Stimulated activated naive CD8-positive, alpha-beta T cell treated with anti-CD3 and anti-CD28 coated beads, Interleukin-15, amount 100 ng/mL, for 72 hours (primary cell): Measurements from ENCODE around the gene ARMH3.

ENCODE experiments used
- ATAC-seq: fragments of 150-1000 bp; cut with Tn5 transposase; 2 replicates; pipeline ENCODE4 v1.10.0; 2021; ENCODE audit warnings: mild to moderate bottlenecking, moderate library complexity
- DNase-seq, 2 donors: peaks; one replicate each; pipeline ENCODE4 v3.0.0; 2021 to 2022
- H3K27ac Mint-ChIP-seq, 2 donors: one replicate each; pipeline ENCODE4 v1.8.0; 2022; ENCODE audit warnings: mild to moderate bottlenecking in 2 of 2, mixed read lengths in 2 of 2, moderate library complexity in 2 of 2
- H3K27me3 Mint-ChIP-seq: one replicate; pipeline ENCODE4 v1.8.0; 2022; ENCODE audit warnings: mixed read lengths
- H3K4me1 Mint-ChIP-seq: one replicate; pipeline ENCODE4 v1.8.0; 2022; ENCODE audit warnings: mild to moderate bottlenecking, mixed read lengths
- H3K4me3 Mint-ChIP-seq, 2 donors: one replicate each; pipeline ENCODE4 v1.8.0; 2022; ENCODE audit warnings: mild to moderate bottlenecking in 2 of 2, mixed read lengths in 2 of 2, moderate library complexity in 1 of 2
- H3K9me3 Mint-ChIP-seq, 2 donors: one replicate each; pipeline ENCODE4 v1.8.0; 2022; ENCODE audit warnings: mixed read lengths in 2 of 2

Gene ARMH3

DNA sequence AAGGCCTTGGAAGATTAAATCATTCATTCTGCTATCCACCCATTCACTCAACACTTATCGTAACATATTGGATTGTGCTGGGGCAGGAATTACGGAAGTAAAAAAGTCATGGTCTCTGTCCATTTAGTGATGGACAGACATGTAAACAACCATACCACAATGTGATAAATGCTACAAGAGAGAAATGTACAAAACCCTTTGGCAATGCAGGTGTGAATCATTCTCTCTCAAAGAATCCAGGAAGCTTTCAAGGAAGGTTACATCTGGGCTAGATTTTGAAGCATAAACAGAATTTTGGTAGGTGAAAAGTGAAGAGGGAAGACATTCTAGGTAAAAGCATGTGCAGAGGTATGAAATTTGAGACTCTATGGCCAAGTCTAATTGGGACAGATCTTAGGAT, 150.7 kb downstream of the ARMH3 start:
- H3K27ac Mint-ChIP-seq, result no peak overlapping the region
- no peak for ATAC-seq
- no peak overlapping the region for H3K4me3 Mint-ChIP-seq
- peaks cover 37% of the 10 kb centered on the region for H3K4me1 Mint-ChIP-seq
- no peaks in the 10 kb centered on the region for H3K27me3 Mint-ChIP-seq
- DNase-seq, result no peak
- no peaks in the 10 kb centered on the region for H3K9me3 Mint-ChIP-seq

DNA sequence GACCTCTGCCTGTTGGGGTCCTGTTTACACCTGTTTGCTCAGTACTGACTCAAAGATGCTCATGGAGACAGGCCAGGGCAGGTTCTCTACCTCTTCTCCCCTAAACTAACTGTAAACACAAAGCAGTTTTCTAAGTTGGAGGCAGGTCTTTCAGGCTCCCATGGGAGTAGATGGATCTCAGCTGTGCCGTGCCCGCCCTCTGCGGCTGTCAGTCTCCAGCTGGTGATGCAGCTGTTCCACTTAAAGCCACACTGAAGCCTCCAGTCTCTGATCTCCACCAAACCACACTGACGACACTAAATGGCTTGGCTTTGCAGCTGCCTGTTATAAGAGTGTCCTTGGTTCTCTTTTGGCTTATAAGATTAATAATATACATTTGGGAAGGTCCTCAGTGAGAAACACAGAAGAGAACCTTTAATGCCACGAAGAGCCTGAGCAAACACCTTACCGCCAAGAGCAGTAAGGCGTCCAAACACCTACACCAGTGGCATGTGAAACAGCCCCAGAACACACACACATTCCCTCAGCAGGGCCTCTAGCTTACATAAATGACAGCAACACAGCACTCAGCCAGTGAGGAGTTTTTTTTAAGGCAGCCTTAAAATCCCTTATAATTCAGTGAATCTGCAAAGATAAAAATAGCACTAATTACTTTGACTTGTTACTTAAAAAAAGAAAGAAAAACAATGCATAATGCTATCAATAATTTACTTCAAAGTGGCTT, 152.0 kb downstream of the ARMH3 start:
- H3K9me3 Mint-ChIP-seq, result no peaks in the 10 kb centered on the region
- DNase-seq (peak; percentile 12 to 19), ATAC-seq (peak; percentile 89)
- no peaks in the 10 kb centered on the region for H3K27me3 Mint-ChIP-seq
- H3K4me3 Mint-ChIP-seq, result no peak overlapping the region
- peaks cover 37% of the 10 kb centered on the region for H3K4me1 Mint-ChIP-seq
- H3K27ac Mint-ChIP-seq, result peak overlapping the region in 1 of 2 donors; percentile 21

DNA sequence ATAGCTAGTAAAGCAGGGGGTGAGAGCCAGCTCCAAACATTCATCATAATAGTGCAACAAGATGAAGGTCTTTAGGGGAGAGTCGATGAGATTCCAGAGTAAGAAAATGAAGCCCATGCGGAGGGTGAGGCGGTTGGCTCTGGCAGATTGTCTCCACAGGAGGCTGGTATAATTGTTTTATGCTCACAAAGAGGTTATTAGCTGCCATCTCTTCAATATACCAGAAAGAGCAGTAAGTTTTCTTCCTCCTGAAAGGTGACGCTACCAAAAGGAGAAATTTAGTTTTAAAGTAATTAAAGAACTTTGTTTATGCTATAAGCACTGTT, 153.2 kb downstream of the ARMH3 start:
- Mint-ChIP-seq H3K27ac (no peak overlapping the region), H3K9me3 (no peaks in the 10 kb centered on the region), H3K4me3 (no peak overlapping the region), H3K4me1 (peaks cover 37% of the 10 kb centered on the region), H3K27me3 (no peaks in the 10 kb centered on the region)
- DNase-seq, result no peak
- no peak for ATAC-seq

DNA sequence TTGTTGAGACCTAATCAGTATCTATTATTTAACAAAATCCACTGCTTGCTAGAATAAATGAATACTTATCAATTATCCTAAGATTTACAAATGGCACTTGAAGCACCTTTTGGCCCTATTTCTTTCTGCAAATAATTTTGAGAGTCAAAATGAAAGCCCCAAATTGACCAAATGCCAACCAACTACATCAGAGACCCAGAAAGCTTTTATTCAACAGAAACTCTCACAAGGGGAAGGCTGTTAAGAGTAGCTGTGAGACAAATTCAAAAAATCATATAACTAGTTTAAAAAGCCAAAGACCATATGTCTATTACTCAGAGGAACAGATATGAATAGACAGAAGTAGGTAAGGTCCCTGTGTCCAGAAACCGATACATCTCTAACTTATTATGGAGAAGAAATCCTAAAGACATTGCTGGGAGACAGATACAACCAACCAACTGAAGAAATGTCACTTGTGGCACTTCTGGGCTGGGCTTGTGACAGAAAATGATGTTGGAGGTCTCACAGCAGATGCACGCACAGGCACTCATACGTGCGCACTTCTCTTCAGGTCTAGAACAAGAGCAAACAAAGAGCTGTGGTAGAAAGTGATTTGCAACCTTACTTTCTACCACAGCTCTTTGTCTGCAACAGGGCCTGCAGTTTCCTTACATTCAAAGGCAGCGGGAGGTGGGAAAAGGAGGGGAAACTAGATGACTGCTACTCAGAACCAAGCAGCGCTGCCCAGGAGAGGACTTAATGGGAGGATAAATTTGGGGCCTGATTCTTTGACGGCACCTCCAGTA, 153.7 kb downstream of the ARMH3 start:
- Mint-ChIP-seq H3K4me3 (no peak overlapping the region), H3K4me1 (peaks cover 42% of the 10 kb centered on the region), H3K9me3 (no peaks in the 10 kb centered on the region), H3K27me3 (no peaks in the 10 kb centered on the region), H3K27ac (peak overlapping the region in 1 of 2 donors; percentile 60)
- no peak for DNase-seq
- ATAC-seq, result no peak

DNA sequence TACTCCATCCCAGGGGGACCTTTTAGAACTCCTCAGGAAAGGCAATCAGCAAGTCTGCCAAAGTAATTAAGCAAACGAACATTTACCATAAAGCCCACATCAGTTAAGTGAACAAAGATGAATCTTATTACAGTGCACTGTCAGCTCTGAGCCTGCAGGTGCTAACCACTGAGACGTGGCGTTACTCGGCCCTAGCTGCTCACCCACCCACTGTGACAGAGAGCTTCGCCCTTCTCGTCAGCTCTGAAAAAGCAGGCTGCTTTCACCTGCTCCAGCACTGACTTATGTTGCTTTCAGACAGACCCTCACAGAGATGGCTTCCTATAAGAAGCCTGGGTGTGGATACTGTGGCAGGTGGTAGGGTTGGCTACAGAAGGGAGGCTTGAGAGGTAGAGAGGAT, 154.6 kb downstream of the ARMH3 start:
- H3K4me1 Mint-ChIP-seq, result peaks cover 50% of the 10 kb centered on the region
- no peak overlapping the region for H3K4me3 Mint-ChIP-seq
- no peak overlapping the region for H3K27ac Mint-ChIP-seq
- DNase-seq (no peak), ATAC-seq (no peak)
- no peaks in the 10 kb centered on the region for H3K27me3 Mint-ChIP-seq
- H3K9me3 Mint-ChIP-seq, result no peaks in the 10 kb centered on the region

DNA sequence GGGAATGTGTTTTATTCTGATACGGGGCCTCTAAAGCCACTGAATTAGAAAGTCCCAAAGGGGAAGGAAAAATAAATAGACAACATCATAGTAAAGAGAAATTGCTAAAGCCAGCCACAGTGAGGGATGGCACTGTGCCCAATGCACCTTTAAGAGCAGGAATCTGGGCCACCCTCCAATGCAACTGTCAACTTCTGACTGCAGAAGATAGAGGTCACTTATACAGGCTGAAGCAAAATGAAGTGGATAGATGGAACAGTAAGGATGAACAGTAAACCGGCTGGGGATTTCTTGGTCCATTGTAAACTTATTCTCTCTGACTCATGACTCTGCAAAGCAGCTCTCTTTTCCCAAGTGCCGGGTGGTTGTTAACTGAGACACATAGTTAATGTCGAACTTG, 158.3 kb downstream of the ARMH3 start:
- H3K9me3 Mint-ChIP-seq, result no peaks in the 10 kb centered on the region
- no peaks in the 10 kb centered on the region for H3K27me3 Mint-ChIP-seq
- ATAC-seq (no peak), DNase-seq (no peak)
- no peak overlapping the region for H3K27ac Mint-ChIP-seq
- no peak overlapping the region for H3K4me3 Mint-ChIP-seq
- peaks cover 34% of the 10 kb centered on the region for H3K4me1 Mint-ChIP-seq

DNA sequence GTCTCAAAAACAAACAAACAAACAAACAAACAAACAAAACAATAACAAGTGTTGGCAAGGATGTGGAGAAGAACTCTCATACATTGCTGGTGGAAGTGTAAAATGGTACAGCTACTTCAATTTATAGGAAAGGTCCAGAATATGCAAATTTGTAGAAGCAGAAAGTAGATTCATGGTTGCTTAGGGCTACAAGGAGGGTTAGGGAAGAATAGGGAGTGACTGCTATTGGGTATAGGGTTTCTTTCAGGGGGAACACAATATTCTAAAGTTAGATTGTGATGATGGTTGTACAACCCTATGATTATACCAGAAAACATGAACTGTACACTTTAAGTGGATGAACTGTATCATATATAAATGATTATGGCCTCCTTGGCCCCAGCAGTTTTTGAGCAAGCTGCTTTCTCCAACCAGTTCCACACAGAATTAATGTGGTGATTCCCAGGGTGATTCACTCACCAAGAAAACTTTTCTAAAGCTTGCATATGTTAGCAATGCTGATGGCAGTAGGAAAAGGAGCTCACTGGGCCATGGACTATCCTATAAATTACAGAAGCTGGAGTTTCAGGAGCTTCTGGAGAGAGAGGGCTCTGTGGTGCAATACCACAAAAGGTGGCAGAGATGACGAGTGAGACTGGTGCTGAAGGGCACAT, 159.6 kb downstream of the ARMH3 start:
- no peak for DNase-seq
- Mint-ChIP-seq H3K4me3 (no peak overlapping the region), H3K9me3 (no peaks in the 10 kb centered on the region), H3K27me3 (no peaks in the 10 kb centered on the region), H3K4me1 (peaks cover 21% of the 10 kb centered on the region), H3K27ac (peak overlapping the region in 1 of 2 donors; percentile 15)
- ATAC-seq, result no peak

DNA sequence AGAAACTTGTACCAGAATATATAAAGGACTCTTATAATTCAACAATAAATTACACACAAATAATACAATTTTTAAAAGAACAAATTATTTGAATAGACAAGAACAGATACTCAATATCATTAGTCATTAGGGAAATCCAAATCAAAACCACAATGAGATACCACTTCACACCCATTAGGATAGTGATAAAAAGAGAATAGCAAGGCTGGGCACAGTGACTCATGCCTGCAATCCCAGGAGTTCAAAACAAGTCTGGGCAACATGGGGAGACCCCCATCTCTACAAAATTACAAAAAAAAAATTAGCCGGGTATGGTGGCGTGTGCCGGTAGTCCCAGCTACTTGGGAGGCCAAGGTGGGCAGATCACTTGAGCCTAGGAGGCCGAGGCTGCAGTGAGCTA, 160.2 kb downstream of the ARMH3 start:
- peak; percentile 69 for ATAC-seq
- DNase-seq, result no peak
- Mint-ChIP-seq H3K27ac (no peak overlapping the region), H3K9me3 (no peaks in the 10 kb centered on the region), H3K4me1 (peaks cover 19% of the 10 kb centered on the region), H3K4me3 (no peak overlapping the region), H3K27me3 (no peaks in the 10 kb centered on the region)

DNA sequence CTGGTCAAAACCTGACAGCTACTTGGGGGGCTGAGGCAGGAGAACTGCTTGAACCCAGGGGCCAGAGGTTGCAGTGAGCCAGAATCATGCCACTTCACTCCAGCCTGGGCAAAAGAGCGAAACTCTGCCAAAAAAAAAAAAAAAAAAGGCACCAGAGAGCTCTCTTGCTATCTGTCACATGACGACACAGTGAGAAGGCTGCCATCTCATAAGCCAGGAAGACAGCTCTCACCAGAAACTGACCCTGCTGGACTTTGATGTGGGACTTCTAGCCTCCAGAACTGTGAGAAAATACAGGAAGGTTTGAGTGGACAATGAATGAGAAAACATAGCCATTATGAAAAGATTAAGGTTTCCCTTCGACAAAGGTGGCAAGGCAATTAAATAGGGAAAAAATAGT, 161.2 kb downstream of the ARMH3 start:
- H3K4me3 Mint-ChIP-seq, result no peak overlapping the region
- H3K27ac Mint-ChIP-seq, result peak overlapping the region in 1 of 2 donors; percentile 75
- no peaks in the 10 kb centered on the region for H3K27me3 Mint-ChIP-seq
- peaks cover 19% of the 10 kb centered on the region for H3K4me1 Mint-ChIP-seq
- H3K9me3 Mint-ChIP-seq, result no peaks in the 10 kb centered on the region
- DNase-seq (no peak), ATAC-seq (no peak)

DNA sequence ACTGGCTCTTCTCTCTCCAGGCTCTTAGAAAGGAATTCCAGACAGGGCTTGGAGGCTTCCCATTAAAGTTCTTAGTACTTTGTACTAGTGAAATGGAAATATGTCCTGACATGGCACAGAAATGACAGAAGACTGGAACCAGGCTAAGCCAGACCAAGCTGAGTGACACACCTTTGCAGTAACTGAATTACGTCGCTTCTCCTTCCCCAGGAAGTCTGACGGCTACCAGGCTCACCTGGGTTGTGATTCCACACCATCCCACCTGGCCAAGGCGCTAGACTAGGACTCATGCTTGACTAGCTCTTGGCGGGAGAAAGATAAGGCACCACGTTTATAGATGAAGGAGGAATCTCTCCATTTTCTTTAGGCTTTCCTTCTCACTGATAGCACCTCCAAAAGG, 161.7 kb downstream of the ARMH3 start:
- ATAC-seq, result no peak
- Mint-ChIP-seq H3K27ac (peak overlapping the region in 1 of 2 donors; percentile 75), H3K4me3 (no peak overlapping the region), H3K27me3 (no peaks in the 10 kb centered on the region), H3K4me1 (peaks cover 19% of the 10 kb centered on the region), H3K9me3 (no peaks in the 10 kb centered on the region)
- DNase-seq, result no peak

DNA sequence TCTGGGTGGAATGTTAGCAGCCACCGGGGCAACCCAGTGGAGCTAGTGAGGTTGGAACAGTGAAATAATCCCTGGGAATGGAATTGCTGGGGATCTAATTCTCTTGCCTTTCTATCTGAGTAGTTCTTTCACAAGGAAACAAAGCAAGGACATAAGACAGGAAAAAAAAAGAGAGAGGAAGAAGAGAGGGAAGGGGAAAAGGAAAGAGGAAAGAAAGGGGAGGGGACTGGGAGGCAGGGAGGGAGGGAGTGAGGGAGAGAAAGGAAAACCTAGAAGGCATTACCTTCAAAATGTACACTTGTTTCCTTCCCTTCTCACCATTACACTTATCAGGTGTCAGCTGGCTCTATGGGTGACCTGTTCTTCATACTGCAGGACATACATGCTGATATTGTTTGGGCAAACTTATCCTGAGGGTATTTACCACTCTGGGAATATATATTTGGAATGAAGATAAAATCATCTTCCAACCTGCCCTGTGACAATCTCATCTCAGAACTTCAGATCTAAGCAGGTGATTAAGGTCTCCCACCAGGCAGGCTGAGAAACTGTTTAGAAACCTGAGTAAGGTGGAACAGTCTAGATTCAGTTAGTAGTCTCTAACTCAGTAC, 162.4 kb downstream of the ARMH3 start:
- H3K4me1 Mint-ChIP-seq, result peaks cover 20% of the 10 kb centered on the region
- no peaks in the 10 kb centered on the region for H3K27me3 Mint-ChIP-seq
- DNase-seq (no peak), ATAC-seq (no peak)
- H3K4me3 Mint-ChIP-seq, result no peak overlapping the region
- H3K27ac Mint-ChIP-seq, result no peak overlapping the region
- no peaks in the 10 kb centered on the region for H3K9me3 Mint-ChIP-seq

DNA sequence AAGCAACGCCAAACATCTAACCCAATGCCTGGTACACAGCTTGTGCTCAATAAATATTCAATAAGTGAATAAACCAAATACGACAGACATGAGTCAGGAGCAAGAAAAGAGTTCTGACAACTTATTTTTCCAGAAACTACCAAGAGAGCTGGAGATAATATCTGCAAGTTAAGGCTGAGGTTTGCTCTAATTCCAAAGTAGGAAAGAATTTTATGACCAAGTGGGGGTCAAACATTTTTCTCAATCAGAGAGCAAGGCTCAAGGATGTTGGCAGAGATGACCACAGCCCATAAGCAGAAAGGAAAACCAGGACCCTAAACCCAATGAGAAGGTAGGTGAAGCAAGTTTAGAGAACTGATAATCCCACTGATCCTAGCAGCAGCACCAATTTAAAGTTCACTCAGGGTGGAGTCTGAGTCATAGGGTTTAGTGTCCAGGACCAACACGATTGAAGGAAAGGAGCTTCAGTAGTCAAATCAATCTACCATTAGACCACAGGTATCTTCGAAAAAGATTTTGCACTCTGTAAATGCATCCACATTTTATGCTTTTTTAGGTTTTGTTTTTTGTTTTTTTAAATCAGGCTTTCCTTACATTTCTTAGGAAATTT, 163.1 kb downstream of the ARMH3 start:
- Mint-ChIP-seq H3K4me1 (peaks cover 24% of the 10 kb centered on the region), H3K4me3 (no peak overlapping the region), H3K27ac (no peak overlapping the region), H3K9me3 (no peaks in the 10 kb centered on the region), H3K27me3 (no peaks in the 10 kb centered on the region)
- DNase-seq (no peak), ATAC-seq (no peak)

DNA sequence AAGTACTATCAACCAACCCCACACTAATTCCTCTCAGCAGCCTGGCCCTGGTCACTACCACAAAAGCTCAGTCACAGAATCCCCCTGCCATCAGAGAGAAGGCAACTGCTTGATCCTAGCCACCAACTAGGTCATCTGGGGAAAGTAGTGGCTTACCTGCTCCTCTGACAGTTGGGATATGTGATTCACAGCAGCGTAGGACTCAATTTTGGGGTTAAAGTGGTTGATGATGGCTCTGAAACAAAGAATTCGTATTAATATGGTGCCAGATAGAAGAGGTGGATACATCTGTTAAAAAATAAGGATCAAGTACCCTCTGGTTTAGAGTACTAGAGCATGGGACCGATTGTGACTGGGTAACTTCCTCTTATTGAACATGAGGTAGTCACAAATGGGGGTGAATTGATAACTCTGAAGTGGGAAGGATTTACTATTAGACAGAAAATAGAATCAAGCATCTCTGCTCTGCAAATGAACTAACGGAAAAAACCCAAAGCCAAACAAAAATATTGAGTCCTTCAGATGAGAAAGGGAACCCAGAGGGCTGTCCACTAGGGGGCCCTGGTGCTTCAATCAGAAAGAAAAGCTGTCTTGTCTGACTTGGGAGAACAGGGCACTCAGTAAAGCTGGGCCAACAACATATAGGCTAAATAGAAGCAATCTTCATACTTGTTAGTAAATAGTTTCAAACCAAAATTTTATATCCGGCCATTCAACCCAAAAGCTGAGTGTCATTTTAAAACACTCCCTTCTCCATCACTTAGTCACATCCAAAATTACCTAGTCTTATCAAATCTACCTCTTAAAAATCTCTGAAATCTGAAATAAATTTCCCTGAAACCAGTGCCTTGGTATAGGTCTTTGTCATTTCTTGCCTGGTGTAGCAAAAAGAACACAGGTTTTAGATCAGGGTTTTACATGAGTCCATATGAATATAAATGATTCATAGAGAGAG, 166.4 kb downstream of the ARMH3 start:
- Mint-ChIP-seq H3K9me3 (no peaks in the 10 kb centered on the region), H3K27ac (no peak overlapping the region), H3K4me1 (peaks cover 5% of the 10 kb centered on the region), H3K4me3 (no peak overlapping the region), H3K27me3 (no peaks in the 10 kb centered on the region)
- DNase-seq (peak; percentile 50 to 66), ATAC-seq (peak; percentile 77)

DNA sequence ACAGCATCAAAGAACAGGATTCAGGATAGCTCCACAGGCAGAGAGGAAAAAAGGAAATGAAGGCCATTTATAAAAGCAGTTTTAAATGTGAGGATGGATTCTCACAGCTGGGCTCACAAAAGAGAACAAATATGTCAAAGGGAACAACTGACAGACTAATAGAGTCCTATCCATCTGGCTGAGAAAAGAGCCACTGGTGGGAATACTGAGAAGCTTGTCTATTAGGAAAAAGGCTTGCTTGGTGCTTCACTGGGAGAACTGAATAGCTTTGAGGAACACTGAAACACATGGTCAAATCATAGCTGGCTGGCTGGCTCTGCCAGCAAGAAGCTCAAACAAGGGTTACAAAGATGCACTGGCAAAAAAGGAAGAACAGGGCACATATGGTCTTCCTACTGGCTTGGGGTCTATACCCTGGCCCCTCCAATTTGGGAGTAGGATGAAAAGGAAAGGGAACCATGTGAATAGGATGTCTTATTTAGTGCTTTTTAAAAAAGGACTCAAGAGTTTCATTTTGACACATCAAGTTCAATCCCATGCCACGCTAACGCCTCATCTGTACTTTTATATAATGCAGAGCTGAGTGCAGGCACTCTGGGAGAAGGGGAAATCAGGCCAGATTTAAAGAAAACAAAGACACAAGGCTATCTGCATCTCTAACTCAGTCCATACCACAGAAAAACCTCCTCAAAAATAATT, 167.6 kb downstream of the ARMH3 start:
- H3K27me3 Mint-ChIP-seq, result no peaks in the 10 kb centered on the region

More for the DNA sequence above, 167.6 kb downstream of the ARMH3 start:
- peaks cover 5% of the 10 kb centered on the region for H3K4me1 Mint-ChIP-seq
- DNase-seq (no peak), ATAC-seq (no peak)
- peak overlapping the region in 1 of 2 donors; percentile 93 for H3K27ac Mint-ChIP-seq
- H3K9me3 Mint-ChIP-seq, result no peaks in the 10 kb centered on the region
- no peak overlapping the region for H3K4me3 Mint-ChIP-seq
